HG02884 (cell line): ENCODE data around the gene MAPKAP1.

Experiments
- ATAC-seq: cut with Tn5 transposase; IDR thresholded peaks from one replicate; pipeline ENCODE4 v1.9.1; 2021; ENCODE audit warnings: mild to moderate bottlenecking, moderate library complexity; ENCODE audit not compliant: unreplicated experiment

The MAPKAP1 gene

DNA sequence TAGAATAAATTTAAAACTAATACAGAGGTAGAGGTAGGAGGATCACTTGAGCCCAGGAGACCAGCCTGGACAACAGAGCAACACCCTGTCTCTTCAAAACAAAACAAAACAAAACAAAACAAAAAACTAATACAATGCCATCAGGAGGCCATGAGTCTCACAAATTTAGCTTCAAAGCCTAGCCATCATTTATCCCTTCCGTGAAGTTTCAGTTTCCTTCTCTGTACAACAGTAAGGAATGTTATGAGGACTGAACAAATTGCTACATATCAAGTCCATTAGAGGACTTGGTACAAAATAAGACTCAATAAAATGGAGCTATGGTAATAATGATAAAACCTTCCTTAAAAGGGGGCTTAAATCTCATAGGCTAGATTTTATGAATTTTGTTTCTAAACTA lies 60.8 kb downstream of the MAPKAP1 start:
- no peak for ATAC-seq

DNA sequence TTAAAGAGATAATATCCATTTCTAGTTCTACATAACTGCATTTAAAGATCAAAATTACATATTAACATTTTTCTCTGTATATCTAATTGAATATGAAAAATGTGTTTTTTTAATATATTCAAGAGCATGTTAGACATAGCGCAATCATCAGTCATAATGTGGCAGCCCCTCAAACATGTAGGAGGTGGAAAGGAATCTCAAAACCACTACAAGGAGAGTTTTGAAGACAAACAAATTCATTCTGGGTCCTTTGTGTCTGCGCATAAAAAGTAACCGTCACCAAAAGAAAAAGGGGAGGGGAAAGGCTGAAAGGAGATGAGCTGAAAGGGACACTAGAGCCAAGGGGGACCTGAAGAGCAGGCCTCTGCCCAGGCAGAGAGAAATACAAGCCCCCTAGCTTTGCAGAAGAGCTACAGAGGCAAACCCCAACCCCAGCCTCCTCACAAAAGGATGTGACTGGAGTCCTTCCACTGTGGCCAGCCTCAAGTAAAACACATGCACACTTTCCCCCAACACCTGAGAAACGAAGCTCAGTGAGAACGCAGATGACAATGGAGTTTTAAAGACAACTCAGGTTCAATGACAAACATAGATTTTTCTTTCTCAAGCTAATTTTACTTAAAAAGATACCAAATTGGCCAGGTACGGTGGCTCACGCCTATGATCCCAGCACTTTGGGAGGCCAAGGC lies 62.0 kb downstream of the MAPKAP1 start:
- ATAC-seq, result no peak

DNA sequence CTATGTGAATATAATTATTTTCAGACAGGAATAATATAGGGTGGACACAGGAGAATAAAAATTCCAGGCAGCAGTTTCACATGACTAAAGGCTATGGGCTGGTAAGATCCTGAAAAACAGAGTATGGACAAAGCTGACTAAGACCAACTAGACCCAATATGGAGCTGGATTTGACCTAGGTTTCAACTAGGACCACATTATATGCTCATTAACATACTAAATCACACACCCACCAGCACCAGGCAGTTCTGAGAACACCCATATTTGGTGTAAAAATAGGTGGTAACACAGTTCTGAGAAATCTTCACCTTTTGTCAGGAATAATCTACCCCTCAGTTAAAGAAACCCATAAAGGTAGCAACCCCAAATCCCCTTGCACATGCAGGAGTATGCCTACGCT lies 64.7 kb downstream of the MAPKAP1 start:
- no peak for ATAC-seq

DNA sequence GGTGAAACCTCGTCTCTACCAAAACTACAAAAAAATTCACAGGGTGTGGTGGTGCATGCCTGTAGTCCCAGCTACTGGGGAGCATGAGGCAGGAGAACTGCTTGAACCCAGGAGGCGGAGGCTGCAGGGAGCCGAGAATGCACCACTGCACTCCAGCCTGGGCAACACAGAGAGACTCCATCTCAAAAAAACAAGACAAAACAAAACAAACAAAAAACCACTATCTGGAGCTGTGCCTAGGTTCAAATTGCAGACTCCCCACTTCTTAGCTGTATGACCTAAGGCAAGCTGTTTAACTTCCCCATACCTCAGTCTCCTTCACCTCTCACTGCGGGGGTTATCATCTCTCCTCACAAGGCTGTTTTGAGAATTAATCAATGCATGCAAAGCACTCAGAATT lies 68.0 kb downstream of the MAPKAP1 start:
- ATAC-seq, result no peak

DNA sequence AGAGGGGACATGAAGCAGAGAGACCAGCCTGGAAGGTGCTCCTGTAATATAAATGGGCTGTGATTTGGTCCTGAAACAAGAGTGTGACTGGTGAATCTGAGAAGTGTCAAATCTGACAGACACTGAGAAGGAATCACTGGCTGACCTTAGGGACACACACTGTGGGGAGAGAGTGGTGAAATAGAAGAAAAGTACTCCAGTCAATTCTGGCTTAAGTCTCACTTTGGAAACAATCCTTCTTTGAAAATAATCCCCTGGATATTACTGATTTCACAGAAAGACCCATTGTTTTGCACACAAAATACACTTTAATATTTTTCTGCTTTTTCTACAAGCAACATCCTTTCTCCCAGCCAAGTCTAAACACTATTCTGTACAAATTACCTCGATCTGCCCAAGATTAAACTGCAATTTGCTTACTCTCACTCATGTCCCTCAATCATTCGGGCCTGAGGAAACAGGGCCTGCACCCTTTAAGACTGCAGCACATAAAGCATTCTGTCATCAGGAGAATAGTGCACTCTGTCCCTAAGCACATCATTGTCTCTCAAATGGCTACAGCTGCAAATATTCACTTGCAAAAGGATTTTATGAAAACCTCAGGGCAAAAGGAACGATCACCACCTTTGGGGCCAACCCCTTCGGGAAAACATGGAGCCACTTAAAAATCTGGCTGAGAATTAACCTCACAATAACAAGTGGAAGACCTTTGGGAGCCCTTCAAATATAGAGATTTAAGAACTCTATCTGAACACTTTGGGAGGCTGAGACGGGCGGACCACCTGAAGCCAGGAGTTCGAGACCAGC lies 68.6 kb downstream of the MAPKAP1 start:
- ATAC-seq, result no peak

DNA sequence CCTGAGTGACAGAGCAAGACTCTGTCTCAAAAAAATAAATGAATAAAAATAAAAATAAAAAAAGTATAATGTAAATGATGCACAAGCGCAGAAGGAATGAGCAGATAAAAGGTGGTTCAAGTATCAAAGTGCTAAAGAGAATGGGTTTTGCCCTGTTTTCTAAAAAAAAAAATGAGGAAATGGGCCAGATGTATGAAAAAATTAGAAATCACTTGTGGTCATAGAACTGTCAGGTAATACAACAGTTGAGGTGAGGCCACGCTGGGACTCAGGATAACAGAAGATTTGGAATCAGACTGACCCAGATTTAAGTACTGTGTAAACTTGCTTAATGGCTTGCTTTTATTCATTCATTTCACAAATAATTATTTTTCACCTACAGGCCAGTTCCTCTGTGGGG lies 69.8 kb downstream of the MAPKAP1 start:
- ATAC-seq, result no peak

DNA sequence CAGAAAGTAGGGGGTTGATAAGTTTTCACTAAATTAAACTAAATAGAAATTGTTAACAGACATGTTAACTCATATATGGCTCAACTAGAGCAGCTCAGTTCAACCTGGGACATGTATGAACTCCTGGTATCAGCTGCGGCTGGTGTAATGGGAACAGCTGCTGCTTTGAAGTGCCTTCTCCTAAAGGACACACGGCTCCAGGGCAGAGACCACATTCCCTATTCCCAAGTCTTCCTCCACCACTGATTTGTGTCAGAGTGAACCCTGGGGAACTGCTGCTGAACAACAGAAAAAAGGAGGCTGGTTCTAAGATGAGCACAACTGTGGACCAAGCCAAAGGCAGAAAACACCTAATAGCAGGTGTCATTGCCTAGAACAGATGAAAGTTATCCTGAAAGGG lies 71.1 kb downstream of the MAPKAP1 start:
- no peak for ATAC-seq

DNA sequence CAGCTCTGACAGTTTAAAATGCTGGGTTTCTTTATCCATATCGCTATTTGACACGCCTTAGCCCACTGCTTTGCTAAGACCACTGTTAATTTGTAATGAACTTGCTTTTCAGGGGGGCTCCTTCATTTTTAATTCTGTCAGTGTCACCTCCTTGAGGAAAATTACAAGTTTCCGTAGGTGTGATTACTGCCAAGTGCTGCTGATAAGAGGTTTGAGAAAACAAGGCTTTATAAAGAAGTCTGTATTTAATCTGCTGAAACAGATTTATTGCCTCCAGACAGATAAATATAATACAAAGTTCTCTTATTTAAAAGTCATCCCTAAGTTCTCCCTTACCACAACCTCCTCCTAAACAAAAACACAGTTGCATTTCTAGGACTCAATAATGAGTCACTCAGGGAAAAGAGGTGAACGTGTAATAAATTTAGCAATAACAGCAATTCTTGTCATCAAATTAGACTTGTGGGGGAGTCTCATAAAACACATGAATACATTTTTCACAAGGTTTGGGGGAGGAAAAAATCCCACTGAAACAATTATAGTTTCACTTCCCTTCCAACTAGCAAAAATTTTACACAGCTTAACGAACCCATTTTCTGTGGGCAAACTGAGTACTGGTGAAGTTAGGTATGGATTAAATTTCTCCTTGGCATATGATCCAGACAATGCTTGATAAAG lies 72.8 kb downstream of the MAPKAP1 start:
- ATAC-seq, result no peak

DNA sequence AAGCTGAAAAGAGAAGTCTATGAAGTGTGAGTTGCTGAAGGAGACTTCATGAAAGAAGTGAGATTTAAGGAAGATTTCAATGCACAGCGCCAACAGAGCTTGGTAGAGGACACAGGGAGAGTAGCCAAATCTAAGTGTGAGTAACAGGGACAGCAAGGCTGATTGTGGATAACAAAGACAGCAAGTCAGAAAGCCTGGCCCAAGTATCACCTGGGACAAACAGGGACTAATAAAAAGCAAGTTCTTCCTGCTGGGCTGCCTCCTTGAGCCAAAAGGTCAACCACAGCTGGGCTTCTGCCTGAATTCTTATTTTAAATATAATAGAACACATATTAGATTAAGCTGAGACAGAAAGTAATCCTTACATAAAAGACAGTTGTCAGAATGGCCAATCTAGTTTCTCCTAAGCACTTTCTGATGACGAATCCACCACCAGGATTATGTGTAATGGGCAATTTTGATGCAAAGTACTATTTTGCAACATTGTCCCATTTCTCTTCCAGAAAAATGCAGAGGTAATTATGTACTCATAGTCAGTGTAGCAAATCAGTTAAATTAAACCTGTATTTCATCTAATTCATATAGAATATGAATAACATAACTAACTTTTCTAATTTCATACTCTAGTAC lies 73.8 kb downstream of the MAPKAP1 start:
- ATAC-seq, result no peak

DNA sequence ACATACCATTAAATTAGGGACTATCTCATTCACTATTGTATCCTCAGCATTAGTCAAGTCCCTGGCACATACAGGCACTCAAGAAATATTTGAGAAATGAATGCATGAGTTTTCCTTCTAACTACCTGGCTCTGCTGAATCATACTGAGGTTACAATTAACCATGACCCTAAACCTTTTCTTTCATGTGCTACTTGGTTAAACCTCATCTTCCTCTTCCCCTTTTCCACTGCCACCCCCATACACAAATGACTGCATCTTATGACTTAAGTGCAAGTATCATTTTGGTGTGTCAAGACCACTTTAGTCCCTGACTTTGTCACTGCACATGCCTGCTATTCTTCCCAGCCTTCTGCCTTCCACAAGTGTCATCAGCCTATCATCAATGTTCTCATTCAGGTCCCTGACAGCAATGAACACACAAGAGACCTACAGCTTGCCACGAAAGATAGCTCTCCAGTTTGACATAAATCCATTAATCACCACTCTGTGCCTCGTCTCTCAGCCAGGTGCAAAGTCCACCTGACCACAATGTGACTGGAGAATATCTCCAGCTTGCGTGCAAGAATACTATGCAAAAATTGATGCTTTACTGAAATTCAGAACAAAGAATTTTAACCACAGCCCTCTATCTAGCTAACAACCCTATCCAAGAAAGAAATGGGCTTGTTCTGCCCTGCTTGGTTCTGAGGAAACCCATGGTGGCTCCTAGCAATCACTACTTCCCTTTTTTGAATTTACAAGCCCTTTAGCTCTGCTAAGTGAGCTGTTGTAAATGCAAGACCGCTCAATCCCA lies 74.5 kb downstream of the MAPKAP1 start:
- peak; percentile 54 for ATAC-seq

DNA sequence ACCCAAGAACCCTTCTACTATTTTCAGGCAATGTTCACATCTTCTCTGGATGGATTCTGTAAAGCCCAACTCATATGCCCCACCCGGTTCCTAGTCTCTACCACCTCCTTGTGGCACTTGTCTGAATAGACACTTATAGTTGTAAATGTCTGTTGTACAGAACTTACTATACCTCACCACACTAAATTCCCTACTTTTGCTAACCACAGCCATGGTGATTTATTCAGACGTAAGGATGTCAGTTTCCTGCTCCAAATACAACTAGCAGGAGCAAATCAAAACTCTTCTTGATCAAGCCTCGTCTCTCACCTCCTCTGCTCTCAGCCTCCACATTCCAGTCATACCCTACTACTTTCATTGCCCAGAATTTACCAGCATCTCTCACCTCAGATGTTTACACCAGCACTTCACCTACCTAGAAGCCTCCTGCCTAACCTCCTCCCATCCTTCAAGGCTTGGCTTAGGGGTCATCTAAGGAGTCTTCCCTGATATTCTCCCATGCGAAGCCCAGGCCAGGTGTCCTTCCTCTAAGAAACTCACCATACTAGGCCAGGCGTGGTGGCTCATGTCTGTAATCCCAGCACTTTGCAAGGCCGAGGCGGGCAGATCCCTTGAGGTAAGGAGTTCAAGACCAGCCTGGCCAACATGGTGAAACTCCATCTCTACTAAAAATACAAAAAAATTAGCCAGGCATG lies 75.5 kb downstream of the MAPKAP1 start:
- no peak for ATAC-seq

DNA sequence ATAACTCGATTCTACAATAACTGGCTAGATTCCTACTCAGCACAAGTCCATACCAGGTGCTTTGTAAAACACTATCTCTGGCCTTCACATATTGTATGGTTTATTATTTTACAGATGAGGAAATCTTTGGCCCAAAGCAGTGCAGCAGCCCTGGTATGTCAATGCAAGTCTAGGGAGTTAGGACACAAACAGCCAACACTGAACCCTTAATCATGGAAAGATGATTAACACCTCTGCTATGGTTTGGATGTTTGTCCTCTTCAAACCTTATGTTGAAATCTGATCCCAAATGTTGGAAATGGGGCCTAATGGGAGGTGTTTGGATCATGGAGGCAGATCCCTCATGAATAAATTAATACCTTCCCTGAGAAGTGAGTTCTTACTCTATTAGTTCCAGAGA lies 76.6 kb downstream of the MAPKAP1 start:
- ATAC-seq, result no peak

DNA sequence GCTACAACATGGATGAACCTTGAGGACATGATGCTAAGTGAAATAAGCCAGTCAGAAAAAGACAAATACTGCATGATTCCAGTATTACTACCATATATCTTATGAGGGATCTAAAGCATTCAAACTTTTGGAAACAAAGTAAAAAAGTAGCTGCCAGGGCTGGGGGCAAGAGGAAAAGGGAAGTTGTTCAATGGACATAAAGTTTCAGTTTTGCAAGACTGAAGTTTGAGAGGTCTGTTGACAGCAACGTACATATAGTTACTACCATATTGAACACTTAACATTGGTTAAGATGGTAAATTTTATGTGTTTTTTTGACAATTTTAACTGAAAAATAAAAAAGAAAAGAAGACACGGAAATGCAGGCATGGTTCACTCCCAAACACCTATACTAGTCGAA lies 77.6 kb downstream of the MAPKAP1 start:
- no peak for ATAC-seq

DNA sequence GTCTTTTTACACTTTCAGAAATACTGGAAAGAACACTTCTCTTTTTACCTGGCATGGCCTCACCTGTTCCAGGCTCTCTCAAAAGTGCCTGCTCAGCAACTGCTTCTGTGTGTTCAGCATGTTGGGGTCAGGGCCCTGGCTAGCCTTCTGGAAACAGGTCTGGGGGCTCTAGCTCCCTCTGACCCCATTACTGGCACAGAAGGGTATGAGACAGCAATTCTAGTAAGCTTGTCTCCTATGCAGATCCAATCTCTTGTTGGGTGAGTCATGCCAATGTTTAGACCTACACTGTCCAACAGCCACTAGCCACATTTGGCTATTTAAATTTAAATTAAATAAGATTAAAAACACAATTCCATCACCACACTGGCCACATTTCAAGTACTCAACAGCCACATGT lies 80.8 kb downstream of the MAPKAP1 start:
- no peak for ATAC-seq

DNA sequence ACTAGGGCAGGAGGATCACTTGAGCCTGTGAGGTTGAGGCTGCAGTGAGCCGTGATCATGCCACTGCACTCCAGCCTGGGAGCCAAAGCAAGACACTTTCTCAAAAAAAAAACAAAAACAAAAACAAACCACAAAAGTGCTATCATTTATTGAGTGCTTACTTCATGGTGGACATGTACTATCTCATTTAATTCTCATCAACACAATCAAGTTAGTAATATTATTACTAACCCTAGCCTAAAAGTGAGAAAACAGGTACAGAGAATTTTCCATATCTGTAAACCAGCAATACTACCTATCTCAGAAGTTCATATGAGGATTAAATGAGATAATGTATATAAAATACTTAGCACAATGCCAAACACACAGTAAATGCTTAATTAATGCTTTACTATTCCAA lies 85.8 kb downstream of the MAPKAP1 start:
- ATAC-seq, result no peak

DNA sequence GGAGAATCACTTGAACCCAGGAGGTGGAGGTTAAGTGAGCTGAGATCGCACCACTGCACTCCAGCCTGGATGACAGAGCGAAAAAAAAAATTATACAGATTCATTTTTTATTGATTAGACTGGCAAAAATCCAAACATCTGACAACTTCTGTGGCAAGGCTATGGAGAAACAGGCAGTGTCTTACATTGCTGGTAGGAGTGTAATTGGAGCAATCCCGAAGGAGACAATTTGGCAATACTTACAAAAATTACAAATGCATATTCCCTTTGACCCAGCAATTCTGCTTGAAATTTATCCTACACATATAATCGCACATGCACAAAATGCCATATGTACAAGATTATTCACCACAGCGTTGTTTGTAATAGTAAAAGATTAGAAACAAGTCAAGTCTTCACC lies 86.8 kb downstream of the MAPKAP1 start:
- ATAC-seq, result no peak

DNA sequence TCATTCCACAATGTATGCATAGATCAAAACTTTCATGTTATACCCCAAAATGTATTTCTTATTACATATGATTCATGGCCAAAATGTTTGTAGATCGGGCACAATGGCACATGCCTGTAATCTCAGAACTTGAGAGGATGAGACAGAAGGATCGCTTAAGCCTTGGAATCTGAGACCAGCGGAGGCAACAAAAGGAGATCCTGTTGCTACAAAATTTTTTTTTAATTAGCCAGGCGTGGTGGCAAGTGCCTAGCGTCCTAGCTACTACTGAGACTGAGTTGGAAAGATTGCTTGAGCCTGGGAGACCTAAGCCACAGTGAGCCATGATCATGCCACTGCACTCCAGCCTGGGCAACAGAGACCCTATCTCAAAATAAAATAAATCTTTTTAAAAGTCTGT lies 89.9 kb downstream of the MAPKAP1 start:
- no peak for ATAC-seq

DNA sequence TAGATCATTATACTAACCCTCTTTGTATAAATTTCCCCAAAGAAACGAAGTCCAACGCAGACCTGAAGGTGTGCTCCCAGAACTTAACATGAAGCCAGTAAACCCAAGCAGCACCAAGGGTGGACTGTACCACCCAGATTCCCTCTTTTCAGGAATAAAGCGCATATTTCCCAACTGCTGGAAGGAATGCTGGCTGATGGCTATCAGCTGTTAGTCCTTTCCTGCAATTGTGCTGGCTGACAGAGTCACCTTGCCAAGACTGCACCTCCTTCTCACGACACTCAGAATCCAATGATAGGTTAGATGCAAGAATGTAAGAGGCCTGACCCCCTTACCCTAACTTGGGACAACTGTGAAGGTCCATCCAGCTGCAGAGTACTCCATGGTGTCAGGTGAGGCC lies 93.9 kb downstream of the MAPKAP1 start:
- no peak for ATAC-seq

DNA sequence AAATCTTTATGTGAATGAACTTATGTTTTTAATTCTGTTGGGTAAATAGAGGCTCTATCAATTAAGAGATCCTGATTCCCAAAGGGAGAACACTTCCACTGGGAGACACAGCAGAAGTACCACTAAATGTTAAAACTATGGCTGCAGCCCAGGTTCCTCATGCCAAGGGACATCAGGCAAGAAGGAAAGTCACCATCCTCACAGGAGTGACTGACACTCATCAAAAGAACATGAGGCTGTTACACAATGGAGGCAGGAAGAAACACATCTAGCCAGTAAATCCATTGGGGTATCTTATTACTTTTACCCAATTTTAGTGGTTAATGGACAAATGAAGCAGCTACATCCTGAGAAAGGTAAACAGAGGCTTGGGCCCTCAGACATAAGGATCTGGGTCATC lies 94.4 kb downstream of the MAPKAP1 start:
- ATAC-seq, result no peak

DNA sequence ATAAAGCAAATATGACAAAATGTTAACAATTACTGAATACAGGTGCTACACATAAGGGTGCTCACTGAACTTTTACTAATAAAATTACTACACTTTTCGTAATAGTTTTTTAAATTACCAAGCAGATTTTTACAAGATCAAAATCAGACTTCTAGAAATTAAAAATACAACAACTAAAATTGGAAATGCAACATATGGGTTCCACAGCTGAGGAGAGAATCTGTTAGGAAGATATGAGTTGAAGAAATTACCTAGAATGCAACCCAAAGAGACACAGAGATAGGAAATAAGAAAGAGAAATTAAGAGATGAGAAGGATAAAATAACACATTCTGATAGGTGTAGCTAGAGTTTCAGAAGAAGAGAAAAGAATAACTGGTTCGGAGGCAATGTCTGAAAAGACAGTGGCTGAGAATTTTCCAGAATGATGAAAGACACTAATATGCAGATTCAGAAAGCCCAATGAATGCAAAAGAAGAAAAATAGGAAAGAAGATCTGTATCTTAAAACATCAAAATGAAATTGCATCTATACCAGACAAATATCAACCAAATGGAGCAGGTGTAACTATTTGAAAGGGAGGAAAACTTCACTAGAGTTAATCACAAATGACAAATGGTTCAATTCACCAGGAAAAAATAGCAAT lies 95.8 kb downstream of the MAPKAP1 start:
- no peak for ATAC-seq
